ENCODE results near the gene NIPBL. TPM values are rescaled to one million over a fixed set of nuclear protein-coding genes. Genes with fewer than 3 reads are reported as not detected.

NIPBL gene
- total RNA-seq, 1 experiment from 2014 or later, result 61.3 TPM

GRCh38 chr5:36836831-36837230, 39.7 kb upstream of the NIPBL start:
- Histone ChIP-seq H3K27me3 (ENCODE audit: insufficient read depth, low read length) (no peaks in the 10 kb centered on the region), H3K27ac (ENCODE audit: insufficient read length, low read depth, low read length) (no peak overlapping the region), H3K23me2 (ENCODE audit: insufficient read length, low read depth, low read length, poor library complexity, severe bottlenecking) (no peaks in the 10 kb centered on the region), H3K4ac (ENCODE audit: low read depth, low read length) (no peak overlapping the region), H4K8ac (replicated peaks; ENCODE audit: insufficient read length, low read depth, low read length) (no peak overlapping the region), H3K4me1 (ENCODE audit: insufficient read depth, low read length) (no peaks in the 10 kb centered on the region), H3K23ac (ENCODE audit: insufficient read length, low read depth, low read length) (no peak overlapping the region), H2BK120ac (ENCODE audit: low read depth, low read length, poor library complexity, severe bottlenecking) (no peak overlapping the region), H3T11ph (ENCODE audit: low read length) (no peak overlapping the region), H2AFZ (ENCODE audit: low read length) (no peak overlapping the region), H3K9ac (ENCODE audit: extremely low read depth, insufficient read length, low read length) (no peak overlapping the region), H3K79me2 (ENCODE audit: insufficient read depth, low read length) (no peaks in the 10 kb centered on the region), H4K5ac (ENCODE audit: insufficient read length, low read depth, low read length) (no peak overlapping the region), H3K56ac (ENCODE audit: insufficient read length, low read depth, low read length) (no peak overlapping the region), H3K14ac (ENCODE audit: insufficient read depth, low read length) (no peak overlapping the region), H3K18ac (ENCODE audit: insufficient read length, low read depth, low read length) (no peak overlapping the region), H2BK20ac (ENCODE audit: low read depth, low read length, poor library complexity, severe bottlenecking) (no peak overlapping the region), H2BK12ac (ENCODE audit: insufficient read length, low read depth, low read length) (no peak overlapping the region), H2AK5ac (ENCODE audit: insufficient read length, low read length) (no peak overlapping the region), H4K91ac (ENCODE audit: insufficient read length, low read depth, low read length) (no peak overlapping the region), H4K20me1 (ENCODE audit: control insufficient read depth, insufficient read depth, insufficient read length) (no peaks in the 10 kb centered on the region), H3K4me2 (ENCODE audit: insufficient read depth, insufficient read length, low read length) (no peak overlapping the region), H2BK15ac (ENCODE audit: low read depth, low read length) (no peak overlapping the region), H3K9me3 (ENCODE audit: control insufficient read depth, low read depth, low read length) (no peaks in the 10 kb centered on the region), H3K79me1 (ENCODE audit: insufficient read depth, low read depth, low read length, poor library complexity, severe bottlenecking) (no peaks in the 10 kb centered on the region), H2BK5ac (ENCODE audit: insufficient read length, low read length) (no peak overlapping the region)
- Mint-ChIP-seq H3K9me3 (0 out of 5 replicates have a peak, but pooled peaks cover 0 to 3% of the 10 kb centered on the region in 2 experiments), H3K4me3 (no peak overlapping the region; a peak in 1 of 5 replicates), H3K36me3 (ENCODE audit: insufficient read depth in 1 of 3, low read depth in 3 of 3) (no peaks in the 10 kb centered on the region), H3K27ac (no peak overlapping the region), H3K4me1 (no peaks in the 10 kb centered on the region), H3K27me3 (ENCODE audit: low read depth) (no peaks in the 10 kb centered on the region)
- no peak for TF ChIP-seq CTCF (conservative IDR thresholded peaks at IDR 0.05)
- WGBS (ENCODE audit: extremely low coverage, insufficient read length, low lambda C conversion rate), result no CpG with 5 or more reads among the region's 1 CpG
- no peak for DNase-seq

All from H9 (cell line).